Stimulated activated CD4-positive, alpha-beta T cell treated with anti-CD3 and anti-CD28 coated beads, Interleukin-4, amount 100 ng/mL, for 24 hours (primary cell): Measurements from ENCODE around the gene SUGCT.

ENCODE experiments used
- DNase-seq: peaks from one replicate; pipeline ENCODE4 v3.0.0-alpha.2; 2020

Gene SUGCT

DNA sequence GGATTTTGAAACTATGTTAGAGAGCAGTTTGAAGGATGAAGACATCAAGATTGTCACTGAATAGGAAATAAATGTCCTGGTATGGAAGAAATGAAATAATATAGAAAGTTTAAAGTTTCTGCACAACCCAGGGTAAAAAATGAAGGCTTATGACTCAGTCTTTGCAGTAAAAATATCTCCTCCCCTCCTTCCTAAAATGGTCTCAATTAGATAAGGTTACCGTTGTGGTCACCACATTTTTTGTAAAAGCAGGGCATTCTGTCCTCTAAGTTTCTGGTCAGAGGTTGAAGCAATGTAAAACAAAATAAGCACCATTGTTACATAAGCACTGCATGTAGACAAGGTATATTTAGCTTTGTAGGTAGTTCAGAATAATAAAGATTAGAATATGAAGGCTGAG lies 403.5 kb downstream of the SUGCT start:
- no peak for DNase-seq

DNA sequence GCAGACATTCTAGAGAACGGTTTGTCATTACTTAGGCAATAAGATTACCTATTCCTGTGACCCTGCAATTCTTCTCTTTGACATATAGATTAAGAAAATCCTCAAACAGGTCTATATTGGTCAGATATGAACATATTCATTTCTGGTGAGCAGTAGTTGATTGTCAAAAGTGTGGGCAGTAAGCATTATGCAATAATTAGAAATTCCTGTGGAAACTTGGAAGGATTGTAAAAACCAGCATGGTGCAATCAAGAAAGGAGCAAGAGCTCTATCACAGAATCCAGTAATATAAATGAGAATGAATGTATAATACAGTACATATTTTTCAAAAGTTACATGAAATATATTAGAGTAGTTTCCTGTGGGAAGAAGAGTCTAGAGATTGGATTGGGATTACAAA lies 406.5 kb downstream of the SUGCT start:
- no peak for DNase-seq

DNA sequence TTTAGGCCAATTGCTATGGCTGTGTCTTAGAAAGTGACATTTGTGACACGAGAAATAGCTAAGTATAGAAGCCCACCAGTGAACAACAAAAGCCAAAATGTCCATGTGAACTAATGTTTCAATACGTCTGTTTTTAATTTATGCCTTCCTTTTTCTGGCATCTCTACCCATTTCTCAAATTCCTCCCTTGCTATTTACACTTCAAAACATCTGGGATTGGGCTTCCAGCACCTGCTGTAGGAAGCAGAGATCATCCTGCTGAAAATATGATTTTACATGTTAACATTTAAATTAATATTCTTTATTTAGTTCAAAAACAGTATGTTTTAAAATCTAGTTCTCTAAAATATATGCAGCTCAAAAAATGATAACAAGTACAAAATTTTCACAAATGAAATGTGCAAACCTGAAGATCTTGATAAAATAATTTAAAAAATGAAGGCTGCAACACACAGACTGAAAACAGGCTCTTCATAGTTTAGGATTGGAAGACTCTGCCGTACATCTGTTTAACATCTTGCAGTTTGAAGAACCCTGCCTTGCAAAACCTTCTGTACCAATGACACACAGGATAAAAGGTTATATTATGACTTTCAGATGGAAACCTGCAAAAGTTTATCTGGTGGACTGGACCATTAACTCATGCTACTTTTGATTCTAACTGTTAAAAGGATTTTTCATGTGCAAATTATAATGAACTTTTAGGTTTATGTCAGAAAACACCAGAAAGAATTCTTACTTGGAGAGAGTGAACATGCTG lies 408.4 kb downstream of the SUGCT start:
- DNase-seq = no peak

DNA sequence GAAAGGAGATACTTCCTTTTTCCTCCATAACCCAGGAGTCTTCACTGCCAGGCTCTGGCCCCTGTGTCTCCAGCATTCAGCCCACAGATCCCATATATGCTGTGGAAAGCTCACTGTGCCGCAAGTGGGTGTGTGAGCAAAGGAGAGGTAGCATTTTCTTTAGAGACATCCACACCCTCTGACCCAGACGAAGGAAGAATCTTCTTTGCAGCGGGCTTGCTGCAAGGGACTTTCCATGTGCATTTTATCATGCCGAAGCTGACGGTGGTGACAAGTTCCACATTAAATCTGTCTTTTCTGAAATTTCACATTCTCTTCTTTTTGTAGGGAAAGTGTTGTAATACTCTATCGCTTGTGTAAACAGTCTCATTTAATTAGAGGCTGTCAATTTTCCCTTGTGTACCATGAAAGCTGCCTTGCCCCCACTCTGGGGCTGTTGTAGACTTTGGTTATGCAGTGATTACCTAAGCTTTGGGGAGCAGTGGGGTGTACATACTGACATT lies 409.5 kb downstream of the SUGCT start:
- no peak for DNase-seq

DNA sequence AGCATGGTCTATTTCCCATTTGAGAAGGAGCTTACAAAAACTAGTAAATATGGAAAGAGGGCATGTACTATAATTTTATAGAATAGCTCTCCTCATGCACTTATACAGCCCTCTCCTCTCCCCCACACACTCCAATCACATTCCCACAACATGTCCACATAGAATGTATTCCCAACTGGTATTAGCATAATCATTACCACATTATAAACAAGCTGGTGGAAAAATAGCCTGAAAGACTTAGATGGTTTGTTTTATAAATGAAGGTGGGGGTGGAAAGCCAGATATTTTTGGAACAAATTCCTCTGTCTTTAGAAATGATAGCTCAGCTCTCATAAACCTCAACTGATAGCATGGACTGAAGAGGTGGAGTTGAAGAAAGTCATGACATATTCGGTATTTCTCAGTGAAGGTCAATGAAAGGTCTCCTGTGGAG lies 410.1 kb downstream of the SUGCT start:
- DNase-seq = no peak

DNA sequence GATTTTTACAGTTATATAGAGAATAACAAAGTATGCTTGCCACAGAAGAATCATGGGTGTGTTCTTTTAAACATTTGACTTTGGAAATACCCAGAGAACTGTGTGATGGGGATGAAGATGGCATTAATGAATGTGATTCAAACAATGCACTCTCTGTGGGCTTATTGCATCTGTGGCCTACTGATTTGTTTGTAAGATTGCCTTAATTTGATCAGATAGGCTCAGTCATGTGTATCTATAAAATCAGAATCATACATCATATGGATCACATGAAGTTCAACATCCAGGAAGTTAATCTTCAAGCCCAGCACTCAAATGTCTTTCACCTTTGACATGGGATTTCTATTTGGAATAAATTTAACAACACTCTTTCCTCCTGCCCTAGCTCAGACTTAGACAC lies 410.9 kb downstream of the SUGCT start:
- no peak for DNase-seq

DNA sequence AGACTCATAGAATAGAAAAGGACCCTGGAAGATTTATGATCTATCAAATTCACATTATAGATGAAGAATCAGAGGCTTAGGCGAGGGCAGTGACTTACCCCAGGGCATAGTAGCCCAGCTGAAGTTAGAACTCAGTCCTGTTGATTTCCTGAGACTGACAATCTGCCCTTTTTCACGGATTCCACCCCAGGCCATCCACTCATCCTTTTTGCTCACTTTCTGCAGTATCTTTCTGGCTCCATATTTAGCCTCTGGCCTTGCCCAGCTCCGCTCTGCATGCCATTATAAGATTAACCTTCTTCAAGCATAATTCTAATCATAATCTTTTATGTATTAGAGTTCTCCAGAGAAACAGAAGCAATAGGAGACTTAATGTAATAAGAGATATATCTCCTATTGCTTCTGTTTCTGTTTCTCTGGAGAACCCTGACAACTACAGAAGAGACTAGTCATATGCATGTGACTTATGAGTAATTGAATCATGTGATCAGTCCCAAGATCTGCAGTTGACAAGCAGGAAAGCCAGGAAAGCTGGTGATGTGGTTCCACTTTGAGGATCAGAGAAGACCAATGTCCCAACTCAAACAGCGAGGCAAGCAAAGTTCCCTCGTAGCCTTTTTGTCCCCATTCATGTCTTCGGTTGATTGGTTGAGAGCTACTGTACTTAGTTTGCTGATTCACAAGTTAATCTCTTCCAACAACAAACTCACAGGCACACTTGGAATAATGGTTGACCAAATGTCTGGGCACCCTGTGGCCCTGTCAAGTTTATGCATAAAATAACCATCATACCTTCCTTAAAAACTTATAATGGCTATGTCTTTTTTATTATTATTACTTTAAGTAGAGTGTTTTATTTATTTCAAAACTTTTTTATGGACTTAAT lies 412.1 kb downstream of the SUGCT start:
- no peak for DNase-seq

DNA sequence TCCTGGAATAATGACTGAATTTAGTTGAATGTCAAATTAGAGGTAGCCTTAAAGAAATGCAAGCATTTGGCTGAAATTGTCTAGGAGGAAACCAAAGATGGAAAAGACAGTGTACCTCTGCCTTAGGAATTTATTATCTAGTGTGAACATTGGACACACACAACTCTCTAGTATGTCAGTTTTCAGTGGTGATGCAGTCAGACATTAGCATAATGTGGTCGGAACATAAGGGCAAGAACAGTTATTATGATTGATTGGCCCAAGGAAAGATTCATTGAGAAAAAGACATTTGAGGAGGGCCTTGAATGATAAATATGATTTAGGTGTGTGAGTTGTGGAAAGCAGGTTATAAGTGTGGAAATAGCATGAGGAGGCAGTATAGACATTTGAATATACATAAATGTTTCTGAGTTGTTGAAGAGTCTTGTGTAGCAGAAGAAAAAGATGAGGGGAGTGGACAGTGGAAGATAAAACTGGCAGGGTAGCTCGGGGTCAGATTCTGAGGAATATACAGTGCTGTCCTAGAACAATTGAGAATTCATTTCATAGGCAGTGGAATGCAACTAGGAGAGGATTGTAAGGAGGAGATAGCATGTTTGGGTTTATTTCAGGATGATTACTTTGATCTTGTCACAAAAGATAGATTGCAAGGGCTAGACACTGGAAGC lies 414.7 kb downstream of the SUGCT start:
- DNase-seq = no peak

DNA sequence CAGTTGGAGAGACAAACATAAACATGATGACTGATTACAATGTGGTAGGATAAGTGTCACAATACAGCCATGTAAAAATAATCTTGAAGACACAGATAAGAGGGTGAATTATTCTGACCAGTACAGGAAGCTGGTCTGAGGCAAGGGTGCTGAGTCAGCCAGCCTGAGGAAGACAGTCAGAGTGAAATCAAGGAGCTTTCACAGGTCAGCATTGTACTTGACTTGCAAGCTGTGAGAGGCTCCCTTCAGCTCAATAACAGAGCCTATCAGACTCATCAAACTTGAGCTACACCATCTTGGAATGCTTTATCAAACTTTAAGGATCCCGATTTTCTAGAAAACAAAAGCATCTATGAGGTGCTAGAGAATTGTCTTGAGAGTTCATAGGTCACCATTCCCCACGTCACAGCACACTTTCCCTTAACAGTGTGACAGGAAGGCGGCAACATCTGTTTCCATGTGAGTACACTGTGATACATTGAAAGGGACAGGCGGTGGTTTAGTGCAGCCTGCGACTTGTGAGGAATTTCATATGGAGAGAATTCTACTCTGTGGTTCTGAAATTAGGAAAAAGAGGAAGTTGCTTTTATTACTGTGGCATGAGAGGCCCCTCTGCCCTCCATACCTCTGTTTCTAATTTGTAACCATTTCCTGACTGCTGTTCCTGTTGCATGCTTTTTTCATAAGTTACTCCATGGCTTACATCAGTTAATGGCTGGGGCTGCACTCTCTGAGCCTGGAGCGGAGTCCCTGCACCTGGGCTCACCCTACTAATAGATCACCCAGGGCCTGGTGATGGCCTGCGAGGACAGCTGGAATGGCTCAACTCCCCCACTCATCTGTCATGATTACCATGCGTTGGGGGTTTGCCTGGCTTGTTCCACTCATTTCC lies 417.1 kb downstream of the SUGCT start:
- DNase-seq = no peak

DNA sequence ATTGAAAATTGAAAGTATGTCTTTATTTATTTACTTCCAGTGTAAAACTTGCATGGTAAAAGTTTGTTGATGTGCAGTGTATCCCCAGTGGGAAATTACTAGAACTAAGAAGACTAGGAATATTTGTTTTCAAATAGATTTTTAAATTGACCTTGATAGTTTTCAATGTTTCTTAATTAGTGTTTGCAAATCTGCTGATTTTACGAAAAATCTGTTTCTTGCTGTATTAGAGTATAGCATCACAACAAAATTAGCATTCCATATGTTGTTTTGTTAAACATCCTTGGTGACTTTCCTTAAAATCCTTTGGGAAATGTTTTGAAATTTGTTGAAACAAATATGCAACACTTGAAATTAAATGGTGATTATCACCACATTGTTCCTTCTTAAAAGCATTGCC lies 425.9 kb downstream of the SUGCT start:
- no peak for DNase-seq

DNA sequence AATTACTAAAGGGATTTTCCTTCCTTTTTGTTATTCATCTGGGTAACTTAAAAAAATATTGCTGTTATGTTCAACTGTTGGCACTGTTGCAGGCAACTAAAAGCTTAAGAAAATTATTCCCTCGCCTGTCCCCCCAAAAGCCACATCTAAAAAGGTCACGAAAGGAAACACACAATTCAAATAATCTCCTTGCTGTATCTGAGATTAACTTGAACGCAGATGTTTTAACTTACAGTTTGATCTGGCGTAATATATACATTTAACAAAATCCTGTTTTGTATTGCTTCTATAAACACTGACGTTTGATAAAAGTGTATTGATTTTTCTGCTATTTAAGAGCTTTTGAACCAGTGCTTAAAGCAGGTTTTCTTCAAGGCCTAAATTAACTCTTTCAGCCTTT lies 432.1 kb downstream of the SUGCT start:
- DNase-seq = no peak

DNA sequence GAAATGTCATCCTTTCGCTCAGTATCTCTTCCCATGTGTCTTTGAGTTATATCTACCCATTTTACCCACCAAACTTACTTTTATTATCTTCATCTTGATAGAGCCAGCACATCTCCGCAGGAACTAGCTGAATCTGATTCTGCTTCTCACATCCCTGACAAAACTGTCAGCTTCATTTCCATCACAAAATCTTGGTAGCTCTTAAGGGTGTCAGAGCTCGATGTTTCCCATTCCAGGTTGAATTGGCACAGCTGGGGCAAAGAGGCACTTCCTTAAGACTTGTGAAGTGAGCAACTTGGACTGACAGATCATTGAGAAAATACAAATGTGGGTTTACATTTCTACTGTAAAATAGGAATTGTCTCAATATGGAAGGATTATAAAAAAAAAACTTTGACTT lies 434.5 kb downstream of the SUGCT start:
- DNase-seq = no peak

DNA sequence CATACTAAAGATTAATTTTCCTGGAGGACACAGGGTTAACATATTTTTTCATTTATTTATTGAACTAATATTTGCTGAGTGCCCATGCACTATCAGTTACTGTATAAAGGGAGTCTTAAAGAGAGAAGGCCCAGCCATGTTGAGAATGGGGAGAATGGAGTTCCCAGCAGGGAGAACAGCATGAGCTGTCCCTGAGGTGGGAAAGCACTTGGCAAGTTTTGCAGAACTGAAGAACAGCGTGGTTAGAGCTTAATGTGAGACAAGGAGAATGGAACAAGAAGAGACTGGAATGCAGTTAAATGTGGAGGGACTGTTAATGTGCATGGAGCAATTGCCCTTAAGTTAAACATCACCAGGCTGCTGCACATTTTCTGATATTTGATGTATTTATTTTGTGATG lies 435.4 kb downstream of the SUGCT start:
- DNase-seq = no peak

DNA sequence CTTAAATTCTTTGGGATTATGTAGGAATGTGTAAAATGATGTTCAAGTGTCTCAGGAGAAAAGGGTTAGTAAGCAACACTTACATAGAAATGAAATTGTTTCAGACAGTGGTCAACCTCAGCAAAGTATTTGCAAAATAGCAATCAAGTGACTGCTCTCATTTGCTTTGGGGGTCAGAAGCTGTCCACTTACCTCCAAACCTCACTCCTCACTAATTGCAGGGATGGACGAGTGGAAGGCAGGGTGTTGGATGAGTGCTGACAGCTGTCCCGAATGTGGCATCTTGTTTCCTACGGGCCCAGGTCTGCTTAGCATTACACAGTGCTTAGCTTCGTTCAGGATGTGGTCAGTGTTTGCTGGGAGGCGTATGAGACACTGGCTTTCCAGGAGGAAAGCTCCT lies 437.0 kb downstream of the SUGCT start:
- no peak for DNase-seq

DNA sequence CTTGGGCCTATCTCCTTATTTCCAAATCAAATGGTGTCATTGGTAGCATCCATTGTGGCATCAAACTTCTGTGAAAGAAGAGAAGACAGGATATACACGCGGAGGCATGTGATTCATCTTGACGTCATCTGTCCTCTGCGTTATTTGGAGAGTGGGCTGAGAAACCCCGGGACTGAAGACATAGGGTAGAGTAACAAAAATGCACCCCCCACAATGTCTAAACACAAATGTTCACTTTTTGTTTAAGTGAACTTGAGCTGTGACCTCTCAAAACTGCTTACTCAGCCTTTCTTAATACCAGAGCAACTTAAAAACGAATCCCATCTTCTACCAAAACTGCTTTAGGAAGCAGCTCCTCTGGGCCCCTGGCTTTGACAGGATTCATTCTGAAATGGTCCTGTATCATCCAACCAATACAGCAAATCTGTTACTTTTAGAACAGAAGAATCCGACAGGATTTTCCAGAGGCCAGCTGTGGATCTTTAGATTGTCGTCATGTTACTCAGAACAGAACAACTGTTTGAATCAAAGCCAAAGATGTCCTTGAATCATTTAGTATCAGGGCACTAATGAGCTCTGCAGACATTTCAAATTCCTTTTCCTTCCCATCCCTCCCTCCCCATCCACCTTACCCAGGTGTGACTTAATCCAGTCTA lies 438.1 kb downstream of the SUGCT start:
- no peak for DNase-seq

DNA sequence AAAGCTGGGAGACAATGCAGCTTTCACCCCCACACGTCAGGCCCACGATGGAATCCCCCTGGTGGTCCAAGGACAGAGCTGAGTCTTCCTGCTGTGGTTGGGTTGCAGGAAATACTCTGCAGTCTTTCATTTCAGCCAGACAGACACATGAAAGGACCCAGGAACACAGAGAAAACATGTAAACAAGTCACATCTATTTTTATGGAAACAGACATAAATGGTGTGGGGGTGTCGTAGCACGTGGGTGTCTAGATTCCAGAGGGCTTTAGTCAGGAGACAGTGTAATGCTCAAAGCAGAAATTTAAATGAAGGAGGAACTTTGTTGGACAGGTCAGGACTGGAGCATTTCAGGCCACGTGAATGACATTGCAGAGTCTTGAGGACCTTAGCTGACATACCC lies 444.6 kb downstream of the SUGCT start:
- no peak for DNase-seq

DNA sequence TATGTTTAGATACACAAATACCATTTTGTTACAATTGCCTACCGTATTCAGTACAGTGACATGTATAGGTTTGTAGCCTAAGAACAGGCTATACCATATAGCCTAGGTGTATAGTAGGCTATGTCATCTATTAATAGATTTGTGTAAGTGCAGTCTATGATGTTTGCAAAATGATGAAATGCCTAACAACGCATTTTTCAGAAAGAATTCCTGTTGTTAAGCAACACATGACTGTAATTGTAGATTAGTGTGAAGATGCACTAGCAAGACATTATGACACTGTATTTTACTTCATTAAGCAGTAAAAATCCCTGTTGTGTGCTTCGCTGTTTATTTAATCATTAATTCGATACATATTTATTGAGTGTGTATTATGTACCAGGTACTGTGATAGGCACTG lies 446.0 kb downstream of the SUGCT start:
- DNase-seq = no peak

DNA sequence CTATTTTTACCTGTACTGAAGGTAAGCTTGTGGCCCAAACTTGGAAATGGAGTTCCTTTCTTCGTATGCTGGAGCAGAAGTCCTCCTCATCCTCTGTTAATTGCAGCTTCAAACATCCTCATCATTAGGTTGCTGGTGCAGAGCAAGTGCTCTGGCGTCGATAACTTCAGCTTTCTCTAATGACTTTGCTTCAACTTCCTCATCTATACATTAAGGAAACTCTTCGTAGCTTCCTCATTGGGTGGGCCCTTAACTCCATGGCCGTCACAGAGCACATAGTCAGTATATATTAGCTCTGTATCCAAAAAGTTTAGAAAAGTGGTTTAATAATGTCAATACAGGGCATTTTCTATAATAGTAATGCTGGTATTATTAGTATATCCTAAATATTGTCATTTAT lies 447.7 kb downstream of the SUGCT start:
- no peak for DNase-seq

DNA sequence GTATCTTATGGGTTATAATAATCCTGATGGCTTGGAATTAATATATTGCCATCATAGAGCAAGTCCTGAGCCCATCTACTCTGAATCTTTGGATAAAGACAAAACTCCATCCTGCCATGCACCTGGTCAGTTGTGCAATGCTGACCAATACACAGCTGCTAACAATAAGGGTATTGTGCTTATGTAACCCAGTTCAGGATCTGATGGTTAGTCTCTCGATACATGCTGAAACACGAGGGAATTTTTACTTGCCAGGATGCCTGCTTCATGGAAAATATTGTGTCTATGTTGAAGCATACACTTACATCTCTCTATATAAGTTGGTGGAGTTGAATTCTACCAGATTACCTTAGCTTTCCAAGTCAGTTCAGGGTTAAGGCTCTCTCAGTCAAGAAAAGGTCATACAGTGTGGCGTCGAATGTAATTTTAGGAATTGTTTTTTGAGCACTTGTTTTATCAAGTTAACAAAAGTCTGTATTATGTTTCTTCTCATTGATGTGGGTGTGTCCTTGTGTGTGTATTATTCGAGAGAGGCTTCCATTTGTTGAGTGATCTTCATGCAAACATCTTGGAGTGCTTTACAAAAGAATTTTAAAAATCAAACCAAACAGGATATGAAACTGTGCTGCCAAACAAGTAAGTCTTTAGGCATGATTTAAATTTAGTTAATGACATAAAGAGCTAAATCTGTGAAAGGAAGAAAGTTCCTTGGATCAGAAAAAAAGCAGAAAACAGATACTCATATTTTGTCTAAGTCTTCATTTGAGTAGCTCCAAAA lies 449.1 kb downstream of the SUGCT start:
- no peak for DNase-seq

DNA sequence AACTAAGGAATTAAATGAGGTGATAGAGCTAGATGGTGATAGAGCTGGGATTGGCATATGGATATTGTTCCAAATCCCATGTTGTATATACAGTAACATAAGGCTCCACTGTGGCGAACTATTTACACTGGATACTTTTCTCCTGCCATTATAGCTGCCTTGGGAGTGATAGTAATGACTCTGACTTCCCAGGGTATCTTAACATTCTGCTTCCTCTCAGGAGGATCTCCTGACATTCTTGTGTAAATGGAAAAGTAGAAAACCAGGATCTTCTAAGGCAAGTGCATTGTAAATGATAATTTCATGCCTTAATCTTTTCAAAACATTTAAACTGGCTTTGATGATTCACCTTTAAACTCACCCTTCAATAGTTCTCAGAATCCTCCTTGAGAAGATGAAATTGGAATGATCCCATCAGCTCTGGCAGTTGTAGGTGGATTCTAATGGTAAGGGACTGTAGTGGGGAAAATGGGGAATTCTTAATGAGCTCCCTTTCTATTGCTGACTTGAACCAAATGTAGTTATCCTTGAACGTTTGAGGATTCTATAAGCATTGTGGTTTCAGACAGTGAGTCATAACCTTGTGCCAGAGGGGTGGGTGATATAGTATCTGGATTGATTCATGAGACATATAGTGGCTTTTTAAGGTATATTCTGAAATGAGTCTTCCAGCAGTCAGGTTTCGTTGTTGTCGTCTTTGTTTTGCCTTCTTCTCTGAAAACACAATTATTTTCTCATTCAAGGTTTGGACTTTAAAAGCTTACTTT lies 450.0 kb downstream of the SUGCT start:
- DNase-seq = no peak
